Measurements from ENCODE around the gene RHEB.
A peak's percentile ranks its signal among the peaks of the same experiment; 100 is the strongest.

RHEB gene

DNA sequence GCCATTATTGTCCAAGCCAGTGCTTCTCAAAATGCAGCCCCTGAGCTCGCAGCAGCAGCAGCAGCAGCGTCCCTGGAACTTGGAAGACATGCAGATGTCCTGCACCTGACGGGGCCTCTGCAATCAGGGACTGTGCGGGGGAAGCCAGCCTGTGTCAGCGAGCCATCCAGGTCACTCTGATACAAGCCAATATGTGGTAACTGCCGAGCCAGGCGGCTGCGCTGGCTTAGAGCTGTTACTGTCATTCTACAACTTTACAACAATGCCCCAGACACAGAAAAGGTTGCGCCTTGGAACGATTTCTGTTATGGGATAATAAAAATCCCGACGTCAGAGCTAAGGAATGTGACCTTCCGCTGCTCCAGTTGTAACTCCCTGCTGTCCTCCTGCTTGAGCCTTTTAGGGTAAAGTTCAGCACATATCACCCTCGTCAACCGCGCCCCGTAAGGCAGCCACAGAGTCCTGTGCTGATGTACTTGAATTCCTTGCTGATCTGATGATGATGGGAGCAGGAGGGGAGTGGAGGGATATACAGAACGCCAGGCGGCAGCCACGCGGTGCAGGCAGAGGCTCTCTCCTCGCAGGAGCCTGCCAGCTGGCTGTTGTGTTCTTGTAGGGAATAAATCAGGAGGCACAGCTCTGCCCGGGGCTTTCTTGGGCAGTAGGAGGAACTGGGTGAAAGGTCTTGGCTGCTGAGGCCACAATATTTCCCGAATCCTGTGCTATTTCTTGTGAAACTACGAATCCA is 59.8 kb downstream of the RHEB start:
- Histone ChIP-seq H3K27ac (peak overlapping the region; percentile 82 to 95), H3K4me3 (peak overlapping the region; percentile 55)
- peak; percentile 96 for DNase-seq (ENCODE audit: low spot score)
- TF ChIP-seq, protein P1, sequence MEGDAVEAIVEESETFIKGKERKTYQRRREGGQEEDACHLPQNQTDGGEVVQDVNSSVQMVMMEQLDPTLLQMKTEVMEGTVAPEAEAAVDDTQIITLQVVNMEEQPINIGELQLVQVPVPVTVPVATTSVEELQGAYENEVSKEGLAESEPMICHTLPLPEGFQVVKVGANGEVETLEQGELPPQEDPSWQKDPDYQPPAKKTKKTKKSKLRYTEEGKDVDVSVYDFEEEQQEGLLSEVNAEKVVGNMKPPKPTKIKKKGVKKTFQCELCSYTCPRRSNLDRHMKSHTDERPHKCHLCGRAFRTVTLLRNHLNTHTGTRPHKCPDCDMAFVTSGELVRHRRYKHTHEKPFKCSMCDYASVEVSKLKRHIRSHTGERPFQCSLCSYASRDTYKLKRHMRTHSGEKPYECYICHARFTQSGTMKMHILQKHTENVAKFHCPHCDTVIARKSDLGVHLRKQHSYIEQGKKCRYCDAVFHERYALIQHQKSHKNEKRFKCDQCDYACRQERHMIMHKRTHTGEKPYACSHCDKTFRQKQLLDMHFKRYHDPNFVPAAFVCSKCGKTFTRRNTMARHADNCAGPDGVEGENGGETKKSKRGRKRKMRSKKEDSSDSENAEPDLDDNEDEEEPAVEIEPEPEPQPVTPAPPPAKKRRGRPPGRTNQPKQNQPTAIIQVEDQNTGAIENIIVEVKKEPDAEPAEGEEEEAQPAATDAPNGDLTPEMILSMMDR (IDR thresholded peaks at IDR 0.05) = no peak

DNA sequence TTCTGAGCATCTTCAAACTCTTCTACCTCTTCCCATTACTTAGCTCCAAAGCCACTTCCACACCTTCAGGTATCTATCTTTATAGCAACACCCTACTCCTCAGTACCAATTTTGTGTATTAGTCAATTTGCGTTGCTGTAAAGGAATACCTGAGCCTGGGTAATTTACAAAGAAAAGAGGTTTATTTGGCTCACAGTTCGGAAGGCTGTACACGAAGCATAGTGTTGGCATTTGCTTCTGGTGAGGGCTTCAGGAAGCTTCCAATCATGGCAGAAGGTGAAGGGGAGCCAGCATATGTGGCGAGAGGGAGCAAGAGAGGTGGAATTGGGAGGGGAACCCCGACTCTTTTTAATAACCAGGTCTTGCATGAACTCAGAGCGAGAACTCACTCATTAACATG is 62.2 kb downstream of the RHEB start:
- Histone ChIP-seq H3K4me3 (no peak overlapping the region), H3K27ac (no peak overlapping the region)
- DNase-seq (ENCODE audit: low spot score) = no peak
- TF ChIP-seq, protein P1 (IDR thresholded peaks at IDR 0.05) = no peak

DNA sequence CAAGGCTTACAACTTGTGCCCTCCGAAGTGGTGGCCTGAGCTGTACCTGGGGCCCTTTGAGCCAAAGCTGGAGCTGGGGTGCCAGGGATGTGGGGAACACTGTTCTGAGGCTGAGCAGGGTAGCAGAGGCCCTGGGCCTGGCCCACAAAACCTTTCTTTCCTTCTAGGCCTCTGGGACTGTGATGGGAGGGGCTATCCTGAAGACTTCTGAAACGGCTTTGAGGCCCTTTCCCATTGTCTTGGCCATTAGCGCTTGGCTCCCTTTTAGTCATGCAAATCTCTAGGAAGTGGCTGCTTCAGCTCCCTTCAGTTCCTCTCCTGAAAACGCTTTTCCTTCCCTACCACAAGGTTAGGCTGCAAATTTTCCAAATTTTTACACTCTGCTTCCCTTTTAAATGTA is 62.9 kb downstream of the RHEB start:
- Histone ChIP-seq H3K27ac (no peak overlapping the region), H3K4me3 (no peak overlapping the region)
- TF ChIP-seq, protein P1 (IDR thresholded peaks at IDR 0.05) = no peak
- no peak for DNase-seq (ENCODE audit: low spot score)

DNA sequence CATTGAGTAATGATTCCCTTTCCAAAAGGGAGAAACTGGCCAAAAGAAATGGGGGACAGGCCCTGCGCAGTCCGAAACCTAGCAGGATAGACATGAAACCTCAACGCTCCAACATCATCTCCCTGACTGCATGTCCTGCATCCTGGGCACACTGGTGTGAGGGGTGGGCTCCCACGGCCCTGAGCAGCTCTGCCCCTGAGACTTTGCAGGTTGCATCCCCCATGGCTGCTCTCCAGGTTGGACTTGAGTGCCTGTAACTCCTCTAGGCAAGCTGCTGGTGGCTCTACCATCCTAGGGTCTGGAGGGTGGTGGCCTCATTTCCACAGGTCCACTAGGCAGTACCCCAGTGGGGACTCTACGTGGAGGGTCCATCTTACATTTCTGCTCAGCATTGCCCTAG is 63.4 kb downstream of the RHEB start:
- no peak for DNase-seq (ENCODE audit: low spot score)
- H3K27ac ChIP-seq = no peak overlapping the region
- TF ChIP-seq, protein P1 (IDR thresholded peaks at IDR 0.05) = no peak
- no peak overlapping the region for H3K4me3 ChIP-seq

DNA sequence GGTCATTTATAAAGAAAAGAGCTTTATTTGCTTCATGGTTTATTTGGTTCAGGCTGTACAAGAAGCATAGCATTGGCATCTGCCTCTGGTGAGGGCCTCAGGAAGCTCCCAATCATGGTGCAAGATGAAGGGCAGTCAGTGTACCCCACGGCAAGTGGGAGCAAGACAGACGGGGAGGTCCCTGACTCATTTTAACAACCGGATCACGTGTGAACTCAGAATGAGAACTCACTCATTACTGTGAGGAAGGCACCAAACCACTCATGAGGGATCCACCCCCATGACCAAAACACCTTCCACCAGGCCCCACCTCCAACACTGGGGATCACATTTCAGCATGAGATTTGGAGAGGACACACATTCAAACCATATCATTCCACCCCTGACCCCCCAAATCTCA is 64.0 kb downstream of the RHEB start:
- H3K4me3 ChIP-seq = no peak overlapping the region
- H3K27ac ChIP-seq = no peak overlapping the region
- TF ChIP-seq, protein P1 (IDR thresholded peaks at IDR 0.05) = no peak
- DNase-seq (ENCODE audit: low spot score) = no peak

DNA sequence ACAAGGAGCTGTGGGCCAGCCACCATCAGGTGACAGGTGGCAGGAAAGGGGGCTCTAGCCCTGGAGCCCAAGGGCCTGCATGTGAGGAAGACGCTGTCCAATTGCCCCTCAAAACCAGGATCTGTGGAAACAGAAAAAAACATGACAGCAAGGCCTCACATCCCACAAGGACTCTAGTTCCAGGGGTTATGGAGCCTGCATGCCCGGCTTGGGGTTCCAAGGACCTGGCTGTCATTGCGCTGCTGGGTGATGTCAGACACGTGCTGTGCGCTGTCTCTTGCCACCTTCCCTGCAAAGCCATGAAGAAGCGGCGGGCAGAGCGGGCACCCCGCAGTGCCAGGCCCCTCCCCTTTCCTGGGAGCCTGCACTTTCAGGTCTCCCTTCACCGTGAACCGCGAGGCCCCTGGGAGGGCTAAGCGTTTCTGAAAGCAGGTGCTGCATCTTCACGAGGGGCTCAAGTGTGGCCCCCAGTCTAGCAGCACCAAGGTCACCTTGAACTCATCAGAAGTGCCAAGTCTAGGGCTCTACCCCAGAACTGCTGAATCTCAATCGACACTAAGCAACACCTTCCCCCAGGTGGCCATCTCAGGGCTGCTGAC is 64.7 kb downstream of the RHEB start:
- DNase-seq (ENCODE audit: low spot score) = no peak
- no peak overlapping the region for H3K27ac ChIP-seq
- TF ChIP-seq, protein P1 (IDR thresholded peaks at IDR 0.05) = no peak
- no peak overlapping the region for H3K4me3 ChIP-seq

DNA sequence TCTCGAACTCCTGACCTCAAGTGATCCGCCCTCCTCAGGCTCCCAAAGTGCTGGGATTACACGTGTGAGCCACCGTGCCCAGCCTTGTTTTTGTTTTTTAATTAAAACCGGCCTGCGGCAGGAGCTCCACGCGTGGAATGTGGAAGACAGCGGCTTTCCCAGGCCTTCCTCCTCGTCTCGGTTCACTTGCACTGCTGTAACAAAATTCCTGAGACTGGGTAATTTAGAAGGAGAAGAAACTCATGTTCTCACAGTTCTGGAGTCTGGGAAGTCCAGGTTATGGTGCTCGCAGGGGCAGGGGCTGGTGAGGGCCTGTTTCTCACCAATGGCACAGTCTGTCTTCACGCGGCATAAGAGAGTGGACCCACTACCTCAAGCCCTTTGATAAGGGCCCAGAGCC is 65.4 kb downstream of the RHEB start:
- DNase-seq (ENCODE audit: low spot score) = no peak
- Histone ChIP-seq H3K4me3 (no peak overlapping the region), H3K27ac (no peak overlapping the region)
- TF ChIP-seq, protein P1 (IDR thresholded peaks at IDR 0.05) = no peak
